Measurements from ENCODE around the gene ATP6V0C.
"Not testable (repeated sequence)": the region's sequence is repeated elsewhere in the genome, so short reads cannot be mapped to it uniquely, and the experiment has no call there.

The ATP6V0C gene

GRCh38 chr16:2532494-2533141 is 18.9 kb downstream of the ATP6V0C start:
- no peak for FAIRE-seq
- DNase-seq (ENCODE audit: insufficient read length, low spot score) = no peak
- TF ChIP-seq CTCF (IDR thresholded peaks at IDR 0.05; ENCODE audit: insufficient read depth, missing control alignments) = no peak

GRCh38 chr16:2533142-2533755 is 19.5 kb downstream of the ATP6V0C start:
- FAIRE-seq; DNase-seq (ENCODE audit: insufficient read length, low spot score): not testable (repeated sequence)

- TF ChIP-seq CTCF (IDR thresholded peaks at IDR 0.05; ENCODE audit: insufficient read depth, missing control alignments) = no peak
- DNase-seq (ENCODE audit: insufficient read length, low spot score) = no peak
- FAIRE-seq = no peak
Measured at GRCh38 chr16:2533912-2534311, 20.2 kb downstream of the ATP6V0C start.

DNA sequence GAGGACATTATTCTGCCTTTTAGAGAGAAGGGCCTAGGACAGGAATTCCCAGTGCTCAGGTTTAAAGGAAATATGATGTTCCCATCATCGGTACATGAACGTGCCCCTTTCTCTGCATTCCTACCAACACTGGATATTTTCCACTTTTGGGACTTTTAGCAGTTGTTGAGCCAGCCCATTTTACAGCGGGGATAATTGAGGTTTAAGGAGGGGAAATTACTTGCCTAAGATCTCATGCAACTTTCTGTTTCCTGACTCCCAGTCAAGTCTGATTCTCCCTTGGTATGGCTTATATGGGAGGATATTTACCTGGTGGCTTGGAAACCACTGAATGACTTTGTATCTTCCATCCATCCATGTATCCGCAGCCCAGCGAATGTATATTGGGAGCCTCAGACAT is 20.6 kb downstream of the ATP6V0C start:
- DNase-seq (ENCODE audit: insufficient read length, low spot score); FAIRE-seq: not testable (repeated sequence)

GRCh38 chr16:2535625-2536013 is 21.9 kb downstream of the ATP6V0C start:
- FAIRE-seq (no peak), DNase-seq (ENCODE audit: insufficient read length, low spot score) (no peak)
- no peak for TF ChIP-seq CTCF (IDR thresholded peaks at IDR 0.05; ENCODE audit: insufficient read depth, missing control alignments)

DNA sequence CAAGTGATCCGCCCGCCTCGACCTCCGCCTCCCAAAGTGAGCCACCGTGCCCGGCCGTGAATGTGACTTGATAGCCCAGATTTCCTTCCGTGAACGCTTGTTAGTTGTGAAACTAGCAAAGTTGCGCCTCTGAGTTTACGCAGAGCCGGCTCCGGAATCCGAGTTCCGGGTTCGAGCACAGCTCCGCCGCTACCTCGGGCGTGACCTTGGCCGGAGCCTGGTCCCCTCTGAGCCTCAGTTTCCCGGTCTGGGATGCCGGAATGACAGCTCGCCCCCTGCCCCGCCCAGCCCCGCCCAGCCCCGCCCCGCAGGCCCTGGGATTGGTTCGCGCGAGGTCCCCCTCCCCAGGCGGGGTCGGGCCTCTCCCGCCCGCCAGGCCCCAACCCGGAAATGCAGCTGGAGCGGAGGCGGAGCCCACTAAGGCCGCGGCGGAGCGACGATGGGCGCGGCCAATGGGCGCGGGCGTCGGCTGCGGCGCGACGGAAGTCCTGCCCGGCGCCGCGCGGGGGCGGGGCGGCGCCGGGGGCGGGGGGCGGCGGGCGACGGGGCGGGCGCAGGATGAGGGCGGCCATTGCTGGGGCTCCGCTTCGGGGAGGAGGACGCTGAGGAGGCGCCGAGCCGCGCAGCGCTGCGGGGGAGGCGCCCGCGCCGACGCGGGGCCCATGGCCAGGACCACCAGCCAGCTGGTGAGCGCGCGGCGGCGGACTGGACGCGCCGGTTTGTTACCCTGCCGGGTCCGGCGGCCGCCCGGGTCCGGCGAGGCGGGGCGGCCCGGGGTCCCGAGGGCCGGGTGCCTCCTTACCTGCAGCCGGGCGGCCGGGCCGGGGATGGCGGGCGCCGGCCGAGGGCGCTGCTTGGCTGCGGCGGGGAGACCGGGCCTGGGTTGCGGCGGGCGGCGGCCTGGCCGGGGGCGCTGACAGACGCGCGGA is 24.0 kb downstream of the ATP6V0C start, which contains the start of gene PDPK1:
Gene PDPK1 (plus strand): TSS at position 571 of the 929 bp plus-strand sequence. CDS start 92 bp downstream, at position 663.
- FAIRE-seq (no peak), DNase-seq (ENCODE audit: insufficient read length, low spot score) (peak; percentile 87)
- TF ChIP-seq CTCF (IDR thresholded peaks at IDR 0.05; ENCODE audit: insufficient read depth, missing control alignments) = no peak

GRCh38 chr16:2539192-2539844 is 25.6 kb downstream of the ATP6V0C start:
- not testable (repeated sequence) for FAIRE-seq; DNase-seq (ENCODE audit: insufficient read length, low spot score)

DNA sequence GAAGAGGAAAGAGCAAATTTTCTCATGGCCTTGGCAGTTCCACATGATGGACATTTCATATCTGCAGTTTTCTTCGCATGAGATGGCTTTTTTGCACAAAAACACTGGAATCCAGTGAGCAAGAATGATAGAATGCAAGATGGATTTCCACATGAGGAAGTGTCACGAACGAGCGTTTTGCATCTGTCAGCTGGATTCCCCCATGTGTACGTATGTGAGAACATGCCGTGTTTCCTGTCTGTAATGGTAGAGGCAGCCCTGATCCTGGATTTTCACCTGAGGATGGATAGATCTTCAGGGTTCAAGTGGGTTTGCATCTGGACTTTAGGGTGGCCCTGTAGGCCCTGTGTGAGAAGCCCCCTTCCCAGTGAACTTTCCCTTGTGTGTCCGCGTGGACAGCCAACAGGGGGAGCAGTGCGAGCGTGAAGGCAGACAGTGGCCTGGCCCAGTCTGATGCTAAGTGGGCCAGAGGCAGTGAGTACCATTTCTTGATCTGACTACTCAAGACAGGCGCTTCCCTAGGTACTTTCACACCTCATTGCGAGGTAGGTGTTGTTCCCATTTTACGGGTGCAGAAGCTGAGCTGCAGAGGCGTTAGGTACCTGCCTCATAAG is 26.2 kb downstream of the ATP6V0C start:
- FAIRE-seq; DNase-seq (ENCODE audit: insufficient read length, low spot score): not testable (repeated sequence)
- TF ChIP-seq CTCF (IDR thresholded peaks at IDR 0.05; ENCODE audit: insufficient read depth, missing control alignments) = peak; percentile 32

GRCh38 chr16:2540912-2541311 is 27.2 kb downstream of the ATP6V0C start:
- not testable (repeated sequence) for DNase-seq (ENCODE audit: insufficient read length, low spot score); FAIRE-seq

DNA sequence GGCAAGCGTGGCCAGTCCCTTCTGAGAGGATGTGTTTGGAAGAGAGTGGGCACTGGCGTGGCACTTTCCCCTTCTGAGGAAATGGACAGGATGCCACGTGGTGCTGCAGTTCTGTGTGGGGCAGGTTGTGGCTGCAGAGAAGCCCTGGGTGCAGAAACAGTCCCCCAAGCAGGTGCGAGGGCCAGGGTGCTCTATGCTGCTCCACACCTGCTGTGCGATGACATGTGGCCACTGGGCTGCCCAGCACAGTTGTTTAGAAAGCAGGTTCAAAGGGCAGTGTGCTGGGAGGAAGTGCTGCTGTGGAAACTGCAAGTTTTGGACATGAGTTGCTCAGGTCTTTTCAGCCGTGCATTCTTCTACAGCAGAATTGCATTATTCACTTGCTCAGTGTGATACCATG is 27.7 kb downstream of the ATP6V0C start:
- not testable (repeated sequence) for DNase-seq (ENCODE audit: insufficient read length, low spot score); FAIRE-seq

DNA sequence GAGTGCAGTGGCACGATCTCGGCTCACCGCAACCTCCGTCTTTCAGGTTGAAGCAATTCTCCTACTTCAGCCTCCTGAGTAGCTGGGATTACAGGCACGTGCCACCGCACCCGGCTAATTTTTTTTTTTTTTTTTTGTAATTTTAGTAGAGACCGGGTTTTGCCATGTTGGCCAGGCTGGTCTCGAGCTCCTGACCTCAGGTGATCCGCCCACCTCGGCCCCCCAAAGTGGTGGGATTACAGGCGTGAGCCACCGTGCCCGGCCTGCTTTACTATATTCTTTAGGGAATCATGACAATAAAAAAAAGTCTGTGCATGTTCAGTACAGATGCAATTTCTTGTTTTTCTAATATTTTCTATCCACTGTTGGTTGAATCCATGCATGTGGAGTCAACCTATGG is 30.0 kb downstream of the ATP6V0C start:
- FAIRE-seq; DNase-seq (ENCODE audit: insufficient read length, low spot score): not testable (repeated sequence)
